Stimulated activated CD4-positive, alpha-beta T cell treated with anti-CD3 and anti-CD28 coated beads, Interleukin-12 subunit alpha, Interleukin-12 subunit beta, amount 100 ng/mL, for 24 hours (primary cell): Measurements from ENCODE around the gene MTOR.

Experiments
- DNase-seq, 2 experiments: peaks; one replicate each; pipeline ENCODE4 v3.0.0-alpha.2; 2020; ENCODE audit warnings: low read depth in 2 of 2

MTOR gene

GRCh38 chr1:11151114-11151513, 111.2 kb downstream of the MTOR start:
- no peak for DNase-seq

- DNase-seq = no peak
Measured at GRCh38 chr1:11150326-11150725, 112.0 kb downstream of the MTOR start.

DNA sequence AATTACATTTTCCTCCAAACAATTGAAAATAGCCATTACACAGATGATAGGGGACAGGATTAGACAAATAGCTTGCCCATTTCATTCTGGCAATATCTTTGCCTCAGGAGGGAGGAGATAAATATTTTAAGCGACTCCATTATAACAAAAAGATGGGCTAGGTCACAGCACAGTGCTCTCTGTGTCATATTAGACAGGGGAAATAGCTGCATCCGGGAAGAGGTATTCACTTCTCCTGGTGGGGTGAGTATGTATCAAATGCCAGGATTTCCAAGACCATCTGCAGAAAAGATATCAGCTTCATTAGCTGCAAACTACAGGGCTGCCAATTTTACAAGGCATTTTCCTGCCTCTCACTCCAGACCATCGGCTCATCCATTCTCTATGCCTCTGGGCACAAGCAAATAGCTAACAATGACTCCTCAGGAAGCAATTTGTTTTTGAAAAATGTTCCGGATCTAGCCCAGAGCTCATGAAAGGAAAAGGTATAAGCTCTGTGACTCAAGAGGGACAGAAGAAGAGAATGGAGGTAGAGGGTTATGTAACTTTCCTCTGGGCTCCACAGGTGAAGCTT, 115.1 kb downstream of the MTOR start:
- no peak for DNase-seq

DNA sequence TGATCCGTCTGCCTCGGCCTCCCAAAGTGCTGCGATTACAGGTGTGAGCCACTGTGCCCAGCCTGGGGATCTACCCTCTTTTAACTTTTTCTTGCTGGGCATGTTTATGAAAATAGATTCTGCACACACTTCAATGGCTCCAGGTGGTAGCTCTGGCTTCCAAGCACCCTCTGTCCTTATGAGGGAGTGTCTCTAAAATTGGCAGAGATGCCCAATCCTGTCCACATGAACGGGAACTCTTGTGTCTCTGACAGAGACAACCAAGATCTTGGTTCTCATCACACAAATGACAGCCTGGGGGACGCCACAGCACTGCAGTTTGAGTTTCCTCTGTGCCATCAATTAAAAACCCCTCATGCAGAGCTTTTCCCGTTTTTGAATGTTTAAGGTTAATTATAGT, 116.6 kb downstream of the MTOR start:
- DNase-seq = no peak

- no peak for DNase-seq
Measured at GRCh38 chr1:11144570-11145256, 117.6 kb downstream of the MTOR start.

- DNase-seq = no peak
Measured at GRCh38 chr1:11143907-11144306, 118.4 kb downstream of the MTOR start.

- no peak for DNase-seq
Measured at GRCh38 chr1:11143401-11143800, 119.0 kb downstream of the MTOR start.

GRCh38 chr1:11142618-11143391, 119.5 kb downstream of the MTOR start:
- DNase-seq = no peak

DNA sequence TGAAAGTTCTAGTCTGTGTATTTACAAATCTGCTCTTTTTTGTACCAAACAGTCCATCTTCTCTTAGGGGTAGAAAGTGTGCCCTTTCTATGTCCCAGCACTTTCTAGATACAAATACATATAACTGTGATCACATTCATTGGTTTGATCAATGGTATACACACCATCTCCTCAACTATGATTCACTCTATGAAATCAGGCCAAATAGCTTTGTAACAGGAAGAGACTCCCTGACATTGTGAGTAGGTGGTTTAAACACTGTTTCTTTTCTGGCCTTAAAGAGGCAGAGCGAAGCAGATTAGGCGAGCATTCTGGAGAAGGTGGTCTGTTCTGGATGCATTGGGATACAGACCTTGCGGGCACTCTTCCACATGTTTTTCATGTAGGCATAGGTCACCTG, 123.4 kb downstream of the MTOR start:
- DNase-seq = no peak

DNA sequence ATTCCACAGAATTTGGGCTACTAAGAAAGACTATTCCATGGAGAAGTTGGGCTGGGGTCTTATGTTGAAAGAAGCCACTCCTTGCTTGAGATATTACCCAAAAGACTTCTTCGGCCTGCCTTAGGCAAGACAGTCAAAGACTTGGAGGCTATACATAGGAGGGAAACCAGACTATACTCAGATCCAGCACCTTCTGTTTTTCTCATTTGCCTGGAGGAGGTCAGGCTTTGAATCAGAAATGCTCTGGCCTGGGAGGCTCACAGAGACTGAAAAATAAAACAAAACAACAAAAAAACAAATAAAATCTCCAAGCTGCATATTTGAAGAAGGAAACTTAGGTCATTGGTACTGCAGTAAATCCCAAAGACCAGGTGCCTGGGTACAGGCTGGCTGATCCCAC, 124.3 kb downstream of the MTOR start:
- no peak for DNase-seq

DNA sequence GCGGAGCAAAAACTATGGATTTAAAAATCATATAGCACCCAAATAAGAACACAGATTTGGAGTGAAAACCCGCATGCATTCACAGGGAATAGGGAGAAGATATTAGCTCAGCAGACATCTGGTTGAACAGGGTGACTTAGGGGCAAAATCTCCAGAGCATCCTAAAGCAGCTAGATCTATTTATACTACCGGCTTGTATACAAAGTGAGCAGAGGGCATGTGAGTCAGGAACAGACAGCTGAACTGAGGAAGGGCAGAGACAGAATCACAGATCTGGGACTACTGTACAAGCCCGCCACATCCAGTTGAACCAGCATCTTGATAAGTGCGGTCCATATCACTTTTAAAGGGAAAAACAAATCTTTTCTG, 127.5 kb downstream of the MTOR start:
- DNase-seq = no peak

- DNase-seq = no peak
Measured at GRCh38 chr1:11134251-11134897, 128.0 kb downstream of the MTOR start.

DNA sequence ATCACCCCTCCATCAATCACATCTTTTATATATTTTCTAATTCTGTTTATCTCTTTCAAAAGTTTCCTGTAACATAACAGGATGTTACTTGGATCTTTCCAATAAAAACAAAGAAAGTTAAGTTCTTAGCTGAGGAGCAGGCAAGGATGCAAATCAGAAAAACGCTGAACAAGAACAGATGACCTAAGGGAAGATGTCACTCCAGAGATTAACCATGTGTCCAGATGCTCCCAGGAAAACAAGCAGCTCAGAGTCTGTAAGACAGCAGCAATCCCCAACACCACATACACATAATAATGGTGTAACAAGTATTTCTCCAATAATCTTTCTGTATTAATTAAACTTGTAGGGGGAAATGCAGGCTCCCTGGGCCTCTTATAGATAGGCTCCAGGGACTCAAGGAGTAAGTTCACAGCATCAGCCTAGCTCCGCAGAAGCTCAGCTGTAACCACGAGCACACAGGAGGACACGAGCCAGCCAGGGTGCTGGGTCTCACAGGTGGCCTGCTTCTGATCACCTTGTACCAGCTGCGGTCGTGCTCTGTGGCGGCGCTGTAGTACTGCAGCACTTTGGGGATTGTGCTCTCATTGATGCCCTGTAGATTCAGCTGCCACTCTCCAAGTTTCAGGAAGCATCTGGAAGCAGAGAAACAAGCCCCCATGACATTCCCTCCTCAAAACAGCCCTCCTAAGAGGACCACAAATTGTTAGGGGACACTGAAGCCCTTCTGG, 129.6 kb downstream of the MTOR start:
- DNase-seq = no peak

GRCh38 chr1:11131816-11132215, 130.5 kb downstream of the MTOR start:
- no peak for DNase-seq

- no peak for DNase-seq
Measured at GRCh38 chr1:11130406-11130805, 131.9 kb downstream of the MTOR start.

DNA sequence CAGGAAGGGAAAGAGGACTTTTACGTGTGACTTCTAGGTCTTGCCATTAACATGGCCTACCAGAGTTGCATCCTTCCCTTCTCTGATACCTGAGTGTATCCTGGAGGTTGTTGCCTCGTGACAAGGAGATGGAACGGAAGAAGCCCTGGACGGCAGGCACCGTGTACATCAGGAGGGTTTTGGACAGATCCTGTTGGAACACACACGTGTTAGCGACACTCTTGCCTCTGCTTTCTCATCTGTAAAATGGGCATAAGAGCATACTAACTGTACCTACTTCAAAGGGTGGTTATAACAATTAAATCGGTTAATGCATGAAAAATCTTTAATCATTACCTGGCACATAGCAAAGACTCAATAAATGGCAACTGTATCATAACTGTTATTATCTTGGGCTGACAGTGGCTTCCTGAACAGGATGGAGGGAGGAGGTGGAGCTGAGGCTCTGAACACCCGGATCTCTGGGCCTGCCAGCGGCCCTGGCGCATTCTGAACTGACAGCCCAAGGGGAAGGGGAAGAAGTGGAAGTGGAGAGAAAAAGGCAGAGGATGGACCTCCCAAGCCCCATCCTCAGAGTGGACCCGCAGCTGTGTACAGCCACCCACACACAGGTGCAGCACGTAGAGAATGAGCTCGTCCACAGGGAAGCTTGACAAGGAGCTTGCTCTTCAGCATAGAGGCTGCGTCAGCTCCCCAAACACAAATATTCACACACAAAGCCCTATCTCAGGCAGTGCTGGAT, 132.5 kb downstream of the MTOR start:
- DNase-seq = no peak

DNA sequence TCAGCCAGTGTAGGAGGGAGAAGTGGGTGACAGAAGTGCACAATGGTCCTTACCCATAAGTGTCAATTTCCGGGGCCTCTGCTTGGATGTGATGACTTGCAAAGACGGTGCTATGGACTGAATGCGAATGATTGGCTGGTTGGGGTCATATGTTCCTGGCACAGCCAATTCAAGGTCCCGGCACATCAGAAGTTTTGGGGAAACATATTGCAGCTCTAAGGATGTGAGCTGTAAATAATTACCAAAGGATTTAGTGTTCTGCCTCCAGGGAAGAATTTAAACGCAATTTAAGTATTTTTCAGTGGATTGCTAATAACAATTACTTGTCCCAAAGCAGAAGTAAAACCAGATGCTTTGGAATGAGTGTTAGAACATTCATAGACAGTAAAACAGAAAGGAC, 135.8 kb downstream of the MTOR start:
- DNase-seq = no peak

- no peak for DNase-seq
Measured at GRCh38 chr1:11125931-11126330, 136.4 kb downstream of the MTOR start.

DNA sequence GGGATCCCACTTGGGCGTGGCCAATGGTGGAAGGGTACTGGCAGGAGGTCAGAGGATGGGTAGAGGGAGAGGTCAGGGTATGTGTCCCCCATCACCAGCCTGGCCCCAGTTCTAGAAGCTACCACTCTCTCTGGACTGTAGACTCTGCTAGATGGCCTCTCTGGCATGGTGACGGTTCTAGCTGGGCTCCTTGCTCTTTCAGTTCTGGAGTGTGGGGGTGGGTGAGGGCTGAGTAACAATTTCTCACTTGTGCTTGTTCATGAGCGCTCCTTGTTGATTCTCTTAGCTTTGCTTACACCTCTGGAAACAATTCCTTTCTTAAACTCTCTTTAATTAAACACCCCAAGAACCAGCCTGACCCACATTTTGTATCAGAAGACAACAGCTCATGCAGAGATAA, 137.4 kb downstream of the MTOR start:
- DNase-seq = no peak

DNA sequence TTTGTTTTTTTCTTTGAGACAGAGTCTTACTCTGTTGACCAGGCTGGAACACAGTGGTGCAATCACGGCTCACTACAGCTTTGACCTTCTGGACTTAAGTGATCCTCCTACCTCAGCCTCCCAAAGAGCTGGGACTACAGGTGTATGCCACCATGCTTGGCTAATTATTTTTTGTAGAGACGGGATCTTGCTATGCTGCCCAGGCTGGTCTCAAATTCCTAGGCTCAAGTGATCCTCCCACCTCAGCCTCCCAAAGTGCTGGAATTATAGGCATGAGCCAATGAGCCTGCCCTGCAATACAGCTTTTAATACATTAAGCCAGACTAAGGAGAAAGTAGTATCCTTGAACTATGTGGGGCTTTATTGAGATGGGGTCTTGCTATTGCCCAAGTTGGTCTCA, 146.0 kb downstream of the MTOR start:
- DNase-seq = no peak

- DNase-seq = no peak
Measured at GRCh38 chr1:11114966-11115365, 147.4 kb downstream of the MTOR start.
